Stimulated activated naive B cell treated with anti-CD40 and anti-IgM and Interleukin-4, amounts not matched to agents 10 μg/mL and 1 μg/mL and 100 μg/mL, for 72 hours (primary cell): Measurements from ENCODE around the gene GALR1.

Experiments used
- ATAC-seq, 2 donors: fragments of 150-1000 bp; cut with Tn5 transposase; replicated peaks; 2 replicates each; pipeline ENCODE4 v1.10.0; 2021; ENCODE audit warnings: moderate library complexity in 1 of 2
- DNase-seq: peaks from one replicate; pipeline ENCODE4 v3.0.0; 2021
- H3K27ac Mint-ChIP-seq: one replicate; pipeline ENCODE4 v1.8.0; 2022; ENCODE audit warnings: mild to moderate bottlenecking, mixed read lengths
- H3K27me3 Mint-ChIP-seq, 2 donors: one replicate each; pipeline ENCODE4 v1.8.0; 2022; ENCODE audit warnings: mixed read lengths in 2 of 2
- H3K36me3 Mint-ChIP-seq, 2 donors: one replicate each; pipeline ENCODE4 v1.8.0; 2022; ENCODE audit warnings: mixed read lengths in 2 of 2, mild to moderate bottlenecking in 1 of 2
- H3K4me1 Mint-ChIP-seq, 2 donors: one replicate each; pipeline ENCODE4 v1.8.0; 2022; ENCODE audit warnings: mixed read lengths in 2 of 2, mild to moderate bottlenecking in 1 of 2
- H3K4me3 Mint-ChIP-seq, 2 donors: one replicate each; pipeline ENCODE4 v1.8.0; 2022; ENCODE audit warnings: mild to moderate bottlenecking in 2 of 2, mixed read lengths in 2 of 2, moderate library complexity in 1 of 2
- H3K9me3 Mint-ChIP-seq, 2 donors: one replicate each; pipeline ENCODE4 v1.8.0; 2022; ENCODE audit warnings: mixed read lengths in 2 of 2, mild to moderate bottlenecking in 1 of 2

GALR1 gene

GRCh38 chr18:77320971-77321559 lies 71.4 kb downstream of the GALR1 start:
- Mint-ChIP-seq H3K27ac (no peak overlapping the region), H3K9me3 (no peaks in the 10 kb centered on the region), H3K27me3 (peaks cover 18 to 38% of the 10 kb centered on the region in 2 donors), H3K36me3 (no peaks in the 10 kb centered on the region), H3K4me1 (no peaks in the 10 kb centered on the region), H3K4me3 (no peak overlapping the region)
- ATAC-seq, result no peak
- DNase-seq, result no peak

GRCh38 chr18:77321823-77322805 lies 72.5 kb downstream of the GALR1 start:
- no peaks in the 10 kb centered on the region for H3K9me3 Mint-ChIP-seq
- H3K4me1 Mint-ChIP-seq, result no peaks in the 10 kb centered on the region
- H3K27me3 Mint-ChIP-seq, result peaks cover 18 to 38% of the 10 kb centered on the region in 2 donors
- DNase-seq (no peak), ATAC-seq (no peak)
- no peak overlapping the region for H3K27ac Mint-ChIP-seq
- no peaks in the 10 kb centered on the region for H3K36me3 Mint-ChIP-seq
- H3K4me3 Mint-ChIP-seq, result no peak overlapping the region

- DNase-seq (no peak), ATAC-seq (no peak)
- Mint-ChIP-seq H3K27me3 (peaks cover 23 to 32% of the 10 kb centered on the region in 2 donors), H3K4me1 (no peaks in the 10 kb centered on the region), H3K9me3 (peaks cover 0 to 2% of the 10 kb centered on the region in 2 donors), H3K27ac (no peak overlapping the region), H3K36me3 (no peaks in the 10 kb centered on the region), H3K4me3 (no peak overlapping the region)
Observed at GRCh38 chr18:77323640-77324299, 74.1 kb downstream of the GALR1 start.
